HEK293 (cell line): Measurements from ENCODE around the gene MEF2C.
A peak's percentile ranks its signal among the peaks of the same experiment; 100 is the strongest.

Experiments used
- CTCF ChIA-PET: fragments of 350-600 bp; formaldehyde crosslinking; extraction: SDS; loops from one replicate; lab custom pipeline; 2021; ENCODE audit warnings: antibody characterized with exemption; lab: Yijun Ruan, JAX
- POLR2A ChIA-PET: fragments of 300-600 bp; formaldehyde crosslinking; extraction: SDS; loops from one replicate; lab custom pipeline; 2020; ENCODE audit warnings: antibody characterized with exemption, inconsistent platforms; lab: Yijun Ruan, JAX
- H3K27ac ChIP-seq: fragments of 200-500 bp; sonication (Bioruptor generic); 2 replicates; pipeline ENCODE4 v1.5.1; 2014; ENCODE audit warnings: low read depth, low read length, control low read depth, inconsistent platforms; ENCODE audit errors: extremely low read depth
- H3K36me3 ChIP-seq, 2 experiments: fragments of 200-500 bp in 1 of 2; sonication (Bioruptor generic) in 1 of 2; 1 replicate in 1 of 2; 2 replicates in 1 of 2; pipeline ENCODE4 v1.5.1; 2014 to 2017; ENCODE audit warnings: inconsistent platforms in 2 of 2, low read length in 2 of 2; ENCODE audit not compliant: control insufficient read depth in 2 of 2, insufficient read depth in 1 of 2
- H3K4me1 ChIP-seq: fragments of 200-500 bp; sonication (Bioruptor generic); 2 replicates; pipeline ENCODE4 v1.5.1; 2014; ENCODE audit warnings: mild to moderate bottlenecking, low read length, inconsistent platforms; ENCODE audit not compliant: control insufficient read depth, insufficient read depth
- H3K4me3 ChIP-seq: 2 replicates; pipeline ENCODE4 v1.5.1; 2011; ENCODE audit warnings: low read depth, mild to moderate bottlenecking, control low read depth, low read length, moderate library complexity
- H3K9me3 ChIP-seq: fragments of 200-500 bp; sonication (Bioruptor generic); 2 replicates; pipeline ENCODE4 v1.5.1; 2014; ENCODE audit warnings: low read depth, low read length, inconsistent platforms; ENCODE audit not compliant: control insufficient read depth, insufficient read depth
- GLIS2 ChIP-seq: fragments of 450-650 bp; formaldehyde crosslinking; IDR thresholded peaks from 2 replicates; pipeline ENCODE4 v1.5.1; 2016; ENCODE audit warnings: missing biosample characterization, missing genetic modification characterization
- KLF10 ChIP-seq: fragments of 450-650 bp; IDR thresholded peaks from 2 replicates; pipeline ENCODE4 v1.5.1; 2018; ENCODE audit warnings: missing biosample characterization, mild to moderate bottlenecking, missing genetic modification characterization
- PRDM1 ChIP-seq: fragments of 450-650 bp; formaldehyde crosslinking; IDR thresholded peaks from 2 replicates; pipeline ENCODE4; 2016; ENCODE audit warnings: missing biosample characterization, missing genetic modification characterization
- PRDM6 ChIP-seq: fragments of 450-650 bp; formaldehyde crosslinking; IDR thresholded peaks from 2 replicates; pipeline ENCODE4 v1.5.1; 2017; ENCODE audit warnings: missing biosample characterization, missing genetic modification characterization
- SCRT1 ChIP-seq: fragments of 450-650 bp; formaldehyde crosslinking; IDR thresholded peaks from 2 replicates; pipeline ENCODE4 v1.5.1; 2016; ENCODE audit warnings: missing biosample characterization, missing genetic modification characterization, borderline replicate concordance
- SCRT2 ChIP-seq: fragments of 450-650 bp; formaldehyde crosslinking; IDR thresholded peaks from 2 replicates; pipeline ENCODE4 v1.5.1; 2016; ENCODE audit warnings: missing biosample characterization, missing genetic modification characterization
- ZBTB17 ChIP-seq: fragments of 450-650 bp; formaldehyde crosslinking; IDR thresholded peaks from 2 replicates; pipeline ENCODE4 v1.5.1; 2016; ENCODE audit warnings: missing biosample characterization, missing genetic modification characterization
- ZBTB7A ChIP-seq: fragments of 450-650 bp; formaldehyde crosslinking; IDR thresholded peaks from 2 replicates; pipeline ENCODE4 v1.5.1; 2016; ENCODE audit warnings: low read depth, missing biosample characterization, missing genetic modification characterization
- ZNF335 ChIP-seq: fragments of 450-650 bp; formaldehyde crosslinking; conservative IDR thresholded peaks from 2 replicates; pipeline ENCODE4 v1.5.1; 2016; ENCODE audit warnings: missing biosample characterization, missing genetic modification characterization
- ZNF341 ChIP-seq: fragments of 450-650 bp; formaldehyde crosslinking; IDR thresholded peaks from 2 replicates; pipeline ENCODE4; 2016; ENCODE audit warnings: low read depth, missing biosample characterization, missing genetic modification characterization
- ZNF423 ChIP-seq: fragments of 450-650 bp; formaldehyde crosslinking; IDR thresholded peaks from 2 replicates; pipeline ENCODE4 v1.5.1; 2016; ENCODE audit warnings: missing biosample characterization, missing genetic modification characterization
- ZNF473 ChIP-seq: fragments of 450-650 bp; formaldehyde crosslinking; IDR thresholded peaks from 2 replicates; pipeline ENCODE4 v1.5.1; 2017; ENCODE audit warnings: missing biosample characterization, missing genetic modification characterization
- ZNF501 ChIP-seq: fragments of 450-650 bp; formaldehyde crosslinking; IDR thresholded peaks from 2 replicates; pipeline ENCODE4 v1.5.1; 2016; ENCODE audit warnings: missing biosample characterization, missing genetic modification characterization
- ZNF544 ChIP-seq: fragments of 450-650 bp; formaldehyde crosslinking; IDR thresholded peaks from 2 replicates; pipeline ENCODE4 v1.5.0; 2017; ENCODE audit warnings: missing biosample characterization, missing genetic modification characterization
- ZNF600 ChIP-seq: fragments of 450-650 bp; formaldehyde crosslinking; IDR thresholded peaks from 2 replicates; pipeline ENCODE4 v1.5.1; 2016; ENCODE audit warnings: missing biosample characterization, missing genetic modification characterization
- TF ChIP-seq, protein P1 (sequence below): fragments of 450-650 bp; formaldehyde crosslinking; IDR thresholded peaks from 2 replicates; pipeline ENCODE4 v1.5.1; 2016; ENCODE audit warnings: missing biosample characterization, missing genetic modification characterization, borderline replicate concordance

The MEF2C gene

DNA sequence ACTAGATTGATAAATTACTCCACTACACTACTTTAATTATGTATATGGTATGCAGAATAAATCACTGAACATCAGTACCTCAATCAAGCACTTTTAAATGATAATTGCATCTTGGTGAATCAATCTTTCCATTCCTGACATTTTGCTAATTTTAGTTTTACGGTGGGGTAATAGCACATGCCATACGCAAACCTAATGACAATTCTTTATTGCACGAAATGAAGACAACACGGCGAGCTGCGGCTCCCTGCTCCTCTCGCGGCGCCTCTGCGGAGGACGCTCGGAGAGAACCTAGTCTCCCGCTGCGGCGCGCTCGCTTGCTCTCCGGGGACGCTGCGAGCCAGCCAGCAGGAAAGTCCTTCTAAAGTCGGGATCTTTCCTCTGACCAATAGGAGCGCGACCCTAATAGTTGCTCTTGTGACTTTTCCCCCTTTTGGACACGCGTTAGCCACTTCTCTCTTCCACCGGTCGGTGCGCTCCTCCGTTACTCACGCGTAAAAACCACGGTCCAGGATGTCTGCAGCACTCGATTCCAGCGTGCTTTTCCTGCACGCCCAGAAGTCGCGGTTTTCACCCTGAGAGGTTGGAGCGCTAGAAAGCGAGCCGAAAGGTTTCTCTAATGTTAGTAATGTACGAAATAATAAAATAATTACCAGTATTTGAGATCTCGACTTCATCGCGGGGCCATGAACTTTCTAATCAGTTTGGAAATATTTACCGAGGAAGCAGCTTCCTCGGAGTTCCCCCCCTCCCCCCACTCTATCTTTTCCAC lies 1.0 kb upstream of the MEF2C start (continued):
- TF ChIP-seq, protein P1, sequence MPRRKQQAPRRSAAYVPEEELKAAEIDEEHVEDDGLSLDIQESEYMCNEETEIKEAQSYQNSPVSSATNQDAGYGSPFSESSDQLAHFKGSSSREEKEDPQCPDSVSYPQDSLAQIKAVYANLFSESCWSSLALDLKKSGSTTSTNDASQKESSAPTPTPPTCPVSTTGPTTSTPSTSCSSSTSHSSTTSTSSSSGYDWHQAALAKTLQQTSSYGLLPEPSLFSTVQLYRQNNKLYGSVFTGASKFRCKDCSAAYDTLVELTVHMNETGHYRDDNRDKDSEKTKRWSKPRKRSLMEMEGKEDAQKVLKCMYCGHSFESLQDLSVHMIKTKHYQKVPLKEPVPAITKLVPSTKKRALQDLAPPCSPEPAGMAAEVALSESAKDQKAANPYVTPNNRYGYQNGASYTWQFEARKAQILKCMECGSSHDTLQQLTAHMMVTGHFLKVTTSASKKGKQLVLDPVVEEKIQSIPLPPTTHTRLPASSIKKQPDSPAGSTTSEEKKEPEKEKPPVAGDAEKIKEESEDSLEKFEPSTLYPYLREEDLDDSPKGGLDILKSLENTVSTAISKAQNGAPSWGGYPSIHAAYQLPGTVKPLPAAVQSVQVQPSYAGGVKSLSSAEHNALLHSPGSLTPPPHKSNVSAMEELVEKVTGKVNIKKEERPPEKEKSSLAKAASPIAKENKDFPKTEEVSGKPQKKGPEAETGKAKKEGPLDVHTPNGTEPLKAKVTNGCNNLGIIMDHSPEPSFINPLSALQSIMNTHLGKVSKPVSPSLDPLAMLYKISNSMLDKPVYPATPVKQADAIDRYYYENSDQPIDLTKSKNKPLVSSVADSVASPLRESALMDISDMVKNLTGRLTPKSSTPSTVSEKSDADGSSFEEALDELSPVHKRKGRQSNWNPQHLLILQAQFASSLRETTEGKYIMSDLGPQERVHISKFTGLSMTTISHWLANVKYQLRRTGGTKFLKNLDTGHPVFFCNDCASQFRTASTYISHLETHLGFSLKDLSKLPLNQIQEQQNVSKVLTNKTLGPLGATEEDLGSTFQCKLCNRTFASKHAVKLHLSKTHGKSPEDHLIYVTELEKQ (tag by site-specific recombination): no peak
- TF ChIP-seq ZNF544 (no peak), ZNF335 (tag by site-specific recombination) (peak; percentile 81), ZNF341 (tag by site-specific recombination) (peak; percentile 29; the same call in 1 of the 2 replicates)

GRCh38 chr5:88882276-88883038 lies 527 bp downstream of the MEF2C start:
- Histone ChIP-seq H3K27ac (peak overlapping the region; percentile 77), H3K4me3 (peak overlapping the region; percentile 82), H3K36me3 (no peaks in the 10 kb centered on the region), H3K4me1 (peaks cover 17% of the 10 kb centered on the region; the same call in 1 of the 2 replicates), H3K9me3 (no peaks in the 10 kb centered on the region)
- TF ChIP-seq GLIS2 (tag by site-specific recombination) (no peak), ZNF501 (tag by site-specific recombination) (0 out of 2 replicates have a peak, but pooled peaks have one; percentile 7), ZBTB17 (tag by site-specific recombination) (peak; percentile 8; the same call in 1 of the 2 replicates), ZNF335 (tag by site-specific recombination) (peak; percentile 70)
- CTCF ChIA-PET: interaction anchor here (0.6 to 1.0 kb wide), 4 partner anchors 9 to 1007 kb away, joined by 3 read pairs; no protein-coding TSS in a partner anchor
- POLR2A ChIA-PET: interaction anchor here (0.6 to 1.2 kb wide), 2 partner anchors 97 kb away, joined by 3 to 4 read pairs; no protein-coding TSS in a partner anchor

- ChIA-PET POLR2A (interaction anchor here (0.6 kb wide), 1 partner anchor 96 kb away, joined by 4 read pairs; no protein-coding TSS in a partner anchor), CTCF (interaction anchor here (0.7 kb wide), 1 partner anchor 92 kb away, joined by 3 read pairs; no protein-coding TSS in a partner anchor)
- Histone ChIP-seq H3K9me3 (no peaks in the 10 kb centered on the region), H3K36me3 (no peaks in the 10 kb centered on the region), H3K4me3 (peak overlapping the region; percentile 82), H3K4me1 (peaks cover 17% of the 10 kb centered on the region; the same call in 1 of the 2 replicates), H3K27ac (no peak overlapping the region)
- TF ChIP-seq SCRT1 (tag by site-specific recombination) (peak; percentile 45; the same call in 1 of the 2 replicates), KLF10 (tag by site-specific recombination) (0 out of 2 replicates have a peak, but pooled peaks have one; percentile 13), ZNF423 (tag by site-specific recombination) (no peak), PRDM1 (tag by site-specific recombination) (0 out of 2 replicates have a peak, but pooled peaks have one; percentile 34), SCRT2 (tag by site-specific recombination) (peak; percentile 49; the same call in 1 of the 2 replicates), ZNF600 (tag by site-specific recombination) (peak; percentile 66), PRDM6 (peak; percentile 79), ZBTB7A (tag by site-specific recombination) (no peak), ZNF473 (tag by site-specific recombination) (no peak)
These were observed 1.4 kb downstream of the MEF2C start for GRCh38 chr5:88881571-88881971.
